A172 (cell line): ENCODE measurements around the gene UPF3A. TPM values are rescaled to one million over a fixed set of nuclear protein-coding genes. Genes with fewer than 3 reads are reported as not detected.

Experiments
- DNase-seq: peaks from one replicate; pipeline ENCODE4 v3.0.0-alpha.2; 2015; ENCODE audit warnings: low spot score
- total RNA-seq: library from RNA; depleted of rRNA; stranded (reverse); fragments of >200 nt; shearing (Covaris generic); gene quantifications from 2 replicates; pipeline ENCODE4 v1.2.3, GENCODE V29; 2014

UPF3A gene
- total RNA-seq, 1 experiment from 2014 or later: 34.6 TPM

GRCh38 chr13:114303700-114304327, 22.4 kb downstream of the UPF3A start:
- no peak for DNase-seq

- no peak for DNase-seq
Observed at GRCh38 chr13:114304346-114305034, 23.1 kb downstream of the UPF3A start.

- no peak for DNase-seq
Observed at GRCh38 chr13:114309086-114309485, 27.7 kb downstream of the UPF3A start.

GRCh38 chr13:114309806-114310410, 28.5 kb downstream of the UPF3A start:
- no peak for DNase-seq

GRCh38 chr13:114310956-114311355, 29.6 kb downstream of the UPF3A start:
- no peak for DNase-seq

GRCh38 chr13:114311387-114311786, 30.0 kb downstream of the UPF3A start:
- no peak for DNase-seq

- no peak for DNase-seq
Observed at GRCh38 chr13:114311908-114312307, 30.5 kb downstream of the UPF3A start.

- DNase-seq: peak; percentile 50
Observed at GRCh38 chr13:114313061-114313860, 31.9 kb downstream of the UPF3A start.

GRCh38 chr13:114314074-114314912, 32.9 kb downstream of the UPF3A start, which contains the start of gene CHAMP1:
TSS of gene CHAMP1 (plus strand) at chr13:114314503. CDS start at chr13:114323843, 9,340 bp downstream.
- peak; percentile 91 for DNase-seq

- DNase-seq: no peak
Observed at GRCh38 chr13:114315074-114315785, 33.8 kb downstream of the UPF3A start.

- no peak for DNase-seq
Observed at GRCh38 chr13:114318624-114319023, 37.2 kb downstream of the UPF3A start.

- peak; percentile 23 for DNase-seq
Observed at GRCh38 chr13:114319441-114319913, 38.1 kb downstream of the UPF3A start.

GRCh38 chr13:114320065-114320464, 38.7 kb downstream of the UPF3A start:
- no peak for DNase-seq

GRCh38 chr13:114321256-114321655, 39.9 kb downstream of the UPF3A start:
- no peak for DNase-seq

- DNase-seq: no peak
Observed at GRCh38 chr13:114323349-114323748, 41.9 kb downstream of the UPF3A start.

- DNase-seq: no peak
Observed at GRCh38 chr13:114324334-114324733, 42.9 kb downstream of the UPF3A start.

- DNase-seq: no peak
Observed at GRCh38 chr13:114325729-114326128, 44.3 kb downstream of the UPF3A start.

- DNase-seq: no peak
Observed at GRCh38 chr13:114328034-114328433, 46.6 kb downstream of the UPF3A start.

GRCh38 chr13:114328595-114328994, 47.2 kb downstream of the UPF3A start:
- DNase-seq: no peak

- DNase-seq: no peak
Observed at GRCh38 chr13:114330086-114330485, 48.7 kb downstream of the UPF3A start.
